ENCODE results near the gene FBXO31.
"Not testable (repeated sequence)": the region's sequence is repeated elsewhere in the genome, so short reads cannot be mapped to it uniquely, and the experiment has no call there.

Gene FBXO31

DNA sequence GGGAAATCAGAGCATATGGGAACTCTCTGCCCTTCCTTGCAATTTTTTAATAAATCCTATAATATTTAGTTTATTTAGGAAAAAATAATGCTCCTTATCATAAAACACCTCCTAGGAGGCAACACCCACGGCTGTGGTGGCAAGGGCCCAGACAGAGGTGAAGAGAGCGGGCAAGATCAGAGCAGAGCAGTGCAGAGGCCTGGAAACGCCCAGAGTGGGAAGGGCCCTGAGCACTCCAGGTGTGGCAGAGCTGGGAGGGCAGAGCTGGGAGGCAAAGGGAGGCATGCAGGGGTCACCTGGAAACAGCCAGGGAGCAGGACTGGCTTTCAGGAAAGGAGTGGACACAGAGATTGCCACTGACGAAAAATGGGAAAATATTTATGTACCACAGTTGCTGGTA is 17.3 kb downstream of the FBXO31 start:
- Mint-ChIP-seq H3K27ac (no peak overlapping the region), H3K36me3 (peaks cover 5% of the 10 kb centered on the region), H3K4me1 (ENCODE audit: low read depth) (peaks cover 45% of the 10 kb centered on the region), H3K4me3 (no peak overlapping the region), H3K27me3 (no peaks in the 10 kb centered on the region), H3K9me3 (ENCODE audit: low read depth) (no peaks in the 10 kb centered on the region)

- H3K4me1 Mint-ChIP-seq (ENCODE audit: low read depth), result peaks cover 42% of the 10 kb centered on the region
- H3K9me3 Mint-ChIP-seq (ENCODE audit: low read depth), result no peaks in the 10 kb centered on the region
- no peaks in the 10 kb centered on the region for H3K27me3 Mint-ChIP-seq
- no peak overlapping the region for H3K4me3 Mint-ChIP-seq
- H3K27ac Mint-ChIP-seq, result no peak overlapping the region
- H3K36me3 Mint-ChIP-seq, result peaks cover 5% of the 10 kb centered on the region
Observed at GRCh38 chr16:87365021-87365713, 18.4 kb downstream of the FBXO31 start.

DNA sequence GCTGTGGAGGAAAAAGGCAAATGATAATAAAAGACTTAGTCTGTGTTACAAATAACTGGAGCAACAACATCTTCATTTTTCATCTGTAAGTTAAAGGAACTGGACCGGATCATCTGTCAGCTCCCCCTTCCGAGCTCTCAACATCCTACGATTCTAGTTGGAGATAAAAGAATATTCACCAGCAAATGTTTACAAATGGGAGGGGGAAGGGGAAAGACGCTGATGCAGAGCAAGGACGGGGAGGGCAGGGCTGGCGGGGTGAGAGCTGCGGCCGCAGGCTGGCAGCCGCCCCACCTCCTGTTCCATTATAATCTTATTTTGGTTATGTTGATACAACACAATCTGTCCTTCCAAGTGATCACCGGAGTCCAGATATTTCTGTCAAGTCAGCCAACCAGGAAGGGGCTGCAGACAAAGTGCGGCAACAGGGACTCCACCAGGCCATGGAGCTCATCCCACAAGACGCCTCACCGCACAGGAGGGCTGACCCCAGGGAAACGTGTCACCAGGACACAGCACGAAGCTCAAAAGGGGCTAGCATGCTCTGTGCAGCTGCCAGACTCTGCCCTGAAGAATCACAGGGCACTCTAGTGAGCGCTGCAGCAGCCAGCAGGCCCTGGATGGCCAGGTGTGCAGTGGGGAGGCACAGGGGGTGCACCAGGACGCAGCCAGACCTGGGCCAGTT is 19.7 kb downstream of the FBXO31 start:
- Mint-ChIP-seq H3K27me3 (no peaks in the 10 kb centered on the region), H3K27ac (no peak overlapping the region), H3K9me3 (ENCODE audit: low read depth) (no peaks in the 10 kb centered on the region), H3K4me1 (ENCODE audit: low read depth) (peaks cover 37% of the 10 kb centered on the region), H3K4me3 (no peak overlapping the region), H3K36me3 (peaks cover 5% of the 10 kb centered on the region)

DNA sequence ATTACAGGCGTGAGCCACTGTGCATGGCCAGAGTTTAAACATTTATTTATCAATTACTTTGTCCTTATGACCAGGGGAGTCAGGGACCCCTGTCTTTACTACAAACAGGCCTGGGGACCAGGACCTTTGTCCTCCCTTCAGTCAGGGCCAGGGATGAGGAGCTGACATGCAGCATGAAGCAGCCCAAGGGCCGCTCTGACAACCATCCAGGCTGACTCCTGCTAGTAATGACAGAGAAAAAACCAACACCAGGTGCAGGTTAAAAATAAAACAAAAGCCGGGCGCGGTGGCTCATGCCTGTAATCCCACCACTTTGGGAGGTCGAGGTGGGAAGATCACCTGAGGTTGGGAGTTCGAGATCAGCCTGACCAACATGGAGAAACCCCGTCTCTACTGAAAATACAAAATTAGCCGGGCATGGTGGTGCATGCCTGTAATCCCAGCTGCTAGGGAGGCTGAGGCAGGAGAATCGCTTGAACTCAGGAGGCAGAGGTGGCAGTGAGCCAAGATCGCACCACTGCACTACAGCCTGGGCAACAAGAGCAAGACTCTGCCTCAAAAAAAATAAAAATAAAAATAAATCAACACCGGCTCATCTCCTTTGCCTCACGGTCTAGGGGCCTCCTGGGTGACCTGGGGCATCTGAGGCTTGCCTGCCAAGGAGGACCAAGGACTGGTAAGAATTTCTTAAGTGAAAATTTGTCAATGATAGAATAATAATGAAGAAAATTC is 20.6 kb downstream of the FBXO31 start:
- not testable (repeated sequence) for H3K9me3 Mint-ChIP-seq (ENCODE audit: low read depth); H3K4me3 Mint-ChIP-seq; H3K36me3 Mint-ChIP-seq; H3K27ac Mint-ChIP-seq; H3K27me3 Mint-ChIP-seq
- H3K4me1 Mint-ChIP-seq (ENCODE audit: low read depth), result peaks cover 29% of the 10 kb centered on the region

- Mint-ChIP-seq H3K4me1 (ENCODE audit: low read depth) (peaks cover 24% of the 10 kb centered on the region), H3K4me3 (no peak overlapping the region), H3K27ac (no peak overlapping the region), H3K27me3 (no peaks in the 10 kb centered on the region), H3K36me3 (peaks cover 5% of the 10 kb centered on the region), H3K9me3 (ENCODE audit: low read depth) (no peaks in the 10 kb centered on the region)
Observed at GRCh38 chr16:87361916-87362619, 21.5 kb downstream of the FBXO31 start.

DNA sequence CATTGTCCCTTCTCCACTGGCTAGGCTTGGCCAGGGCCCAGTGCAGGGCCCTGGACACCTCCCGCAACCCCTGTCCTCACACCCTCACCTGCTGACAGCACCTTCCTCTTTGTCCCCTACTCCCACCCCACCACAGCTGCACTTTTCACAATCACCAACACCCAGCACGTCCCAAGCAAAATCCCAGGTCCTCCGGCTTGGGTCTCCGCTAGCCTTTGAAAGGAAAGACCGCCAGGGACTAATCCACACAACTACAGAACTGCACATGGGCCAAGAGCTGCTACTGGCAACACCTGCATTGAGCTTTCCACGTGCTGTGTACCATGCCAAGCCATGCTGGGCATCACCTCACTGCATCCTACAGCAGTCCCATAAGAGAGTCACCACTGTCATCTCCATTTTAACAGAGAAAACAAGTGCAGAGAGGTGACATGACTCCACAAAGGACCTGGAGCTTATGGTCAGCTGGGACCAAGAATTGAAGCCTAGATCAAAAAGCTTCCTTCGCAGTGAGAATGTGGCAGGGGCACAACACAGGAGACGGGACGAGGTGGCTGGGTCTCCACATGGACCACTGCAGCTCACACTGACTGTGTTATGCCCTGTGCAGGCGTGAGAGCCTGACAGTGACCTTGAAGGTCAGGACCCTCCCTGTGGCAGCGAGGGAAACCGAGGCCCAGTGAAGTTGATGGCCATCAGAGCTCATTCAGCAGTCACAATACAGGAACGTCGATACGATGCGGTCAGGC is 22.5 kb downstream of the FBXO31 start:
- H3K27ac Mint-ChIP-seq, result no peak overlapping the region
- H3K4me1 Mint-ChIP-seq (ENCODE audit: low read depth), result peaks cover 20% of the 10 kb centered on the region
- H3K9me3 Mint-ChIP-seq (ENCODE audit: low read depth), result no peaks in the 10 kb centered on the region
- no peaks in the 10 kb centered on the region for H3K27me3 Mint-ChIP-seq
- no peak overlapping the region for H3K4me3 Mint-ChIP-seq
- peaks cover 5% of the 10 kb centered on the region for H3K36me3 Mint-ChIP-seq

DNA sequence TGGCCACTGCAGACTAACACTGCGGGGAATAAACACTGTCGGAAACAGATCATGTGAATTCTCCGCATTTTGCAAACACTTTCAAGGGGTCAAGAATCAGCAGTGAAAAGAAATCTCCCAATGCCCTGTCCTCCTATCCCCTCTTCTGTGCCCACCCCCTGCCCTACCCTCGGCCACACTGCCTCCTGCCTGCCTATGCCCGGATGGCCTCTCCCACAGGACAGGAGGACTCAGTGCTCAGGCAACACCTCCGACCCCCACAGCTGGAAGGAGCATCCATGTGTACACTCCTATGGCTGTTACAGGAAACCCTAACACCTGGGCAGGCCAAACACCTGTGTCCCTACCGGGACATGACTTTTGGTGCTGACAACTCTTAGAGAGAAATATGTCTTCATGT is 24.5 kb downstream of the FBXO31 start:
- H3K36me3 Mint-ChIP-seq, result peaks cover 5% of the 10 kb centered on the region
- H3K27ac Mint-ChIP-seq, result no peak overlapping the region
- no peaks in the 10 kb centered on the region for H3K27me3 Mint-ChIP-seq
- no peaks in the 10 kb centered on the region for H3K9me3 Mint-ChIP-seq (ENCODE audit: low read depth)
- no peak overlapping the region for H3K4me3 Mint-ChIP-seq
- H3K4me1 Mint-ChIP-seq (ENCODE audit: low read depth), result peaks cover 7% of the 10 kb centered on the region

DNA sequence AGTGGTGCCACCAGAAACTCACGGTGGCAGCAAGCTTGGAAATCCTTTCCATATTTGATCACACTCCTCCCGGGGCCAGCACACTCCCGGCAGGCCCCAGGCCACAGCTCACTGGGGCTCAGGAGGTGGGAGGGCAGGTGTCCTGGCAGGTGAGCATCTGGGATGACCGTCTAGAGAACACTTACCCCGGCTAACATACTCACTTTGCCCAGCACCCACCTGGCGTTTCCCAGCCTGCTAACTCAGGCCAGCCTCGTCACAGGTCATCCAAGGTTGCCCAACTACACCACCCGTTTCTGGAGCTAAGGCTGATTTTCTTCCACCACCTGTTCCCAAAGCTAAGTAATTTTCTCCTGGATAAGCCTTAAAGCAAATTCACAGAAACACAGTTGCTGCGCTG is 24.9 kb downstream of the FBXO31 start:
- H3K36me3 Mint-ChIP-seq, result peaks cover 5% of the 10 kb centered on the region
- no peak overlapping the region for H3K27ac Mint-ChIP-seq
- H3K9me3 Mint-ChIP-seq (ENCODE audit: low read depth), result no peaks in the 10 kb centered on the region
- no peaks in the 10 kb centered on the region for H3K27me3 Mint-ChIP-seq
- H3K4me1 Mint-ChIP-seq (ENCODE audit: low read depth), result peaks cover 5% of the 10 kb centered on the region
- H3K4me3 Mint-ChIP-seq, result no peak overlapping the region

DNA sequence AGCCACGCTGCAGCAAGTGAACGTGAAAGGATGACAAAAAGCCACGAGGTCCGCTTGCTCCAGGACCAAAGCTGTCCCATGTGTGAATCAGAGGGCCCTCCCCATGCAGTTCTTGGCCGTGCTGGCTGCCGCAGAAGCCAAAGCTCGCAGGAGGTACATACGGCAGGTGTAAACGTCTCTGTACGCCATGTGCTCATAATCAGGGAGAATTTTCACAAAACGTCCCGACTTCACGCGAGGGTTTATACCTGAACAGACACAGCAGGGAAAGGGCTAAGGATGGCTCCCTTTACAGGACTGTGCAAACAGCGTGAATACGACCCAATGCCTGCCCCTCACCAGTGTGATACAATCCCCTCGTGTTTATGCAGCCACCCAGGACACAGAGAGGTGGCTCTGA is 25.3 kb downstream of the FBXO31 start:
- peaks cover under 1% of the 10 kb centered on the region for H3K36me3 Mint-ChIP-seq
- H3K4me1 Mint-ChIP-seq (ENCODE audit: low read depth), result peaks cover under 1% of the 10 kb centered on the region
- H3K9me3 Mint-ChIP-seq (ENCODE audit: low read depth), result no peaks in the 10 kb centered on the region
- H3K4me3 Mint-ChIP-seq, result no peak overlapping the region
- H3K27ac Mint-ChIP-seq, result no peak overlapping the region
- no peaks in the 10 kb centered on the region for H3K27me3 Mint-ChIP-seq

DNA sequence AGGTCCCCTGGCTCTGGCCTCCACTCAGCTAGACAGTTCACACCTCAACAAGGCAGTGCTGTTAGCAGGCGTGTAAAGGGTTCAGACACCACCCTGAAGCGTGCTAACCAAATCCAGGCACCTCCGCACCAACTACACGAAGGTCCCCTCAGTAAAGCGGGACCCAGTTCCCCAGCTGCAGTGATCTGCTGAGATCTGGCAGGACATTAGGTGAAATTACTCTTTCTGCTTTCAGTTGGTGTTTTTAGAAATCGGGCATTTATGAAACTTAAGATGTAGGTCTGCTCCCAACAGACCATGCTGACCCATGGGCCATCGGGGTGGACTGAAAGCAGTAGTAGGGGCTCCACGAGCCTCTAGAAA is 27.1 kb downstream of the FBXO31 start:
- no peaks in the 10 kb centered on the region for H3K27me3 Mint-ChIP-seq
- no peaks in the 10 kb centered on the region for H3K9me3 Mint-ChIP-seq (ENCODE audit: low read depth)
- H3K27ac Mint-ChIP-seq, result no peak overlapping the region

DNA sequence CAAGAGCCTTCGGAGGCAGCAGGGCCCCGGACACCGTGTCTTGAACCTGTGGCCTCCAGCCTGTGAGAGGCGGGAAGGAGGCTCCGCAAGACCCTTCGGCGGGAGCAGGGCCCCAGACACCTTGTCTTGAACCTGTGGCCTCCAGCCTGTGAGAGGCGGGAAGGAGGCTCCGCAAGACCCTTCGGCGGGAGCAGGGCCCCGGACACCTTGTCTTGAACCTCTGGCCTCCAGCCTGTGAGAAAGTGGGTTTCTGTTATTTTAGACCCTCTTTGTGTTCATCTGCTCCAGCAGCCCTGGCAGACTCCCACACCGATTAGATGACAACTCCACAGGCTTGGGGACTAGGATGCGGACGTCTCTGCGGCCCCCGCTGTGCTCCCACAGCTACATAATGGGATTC is 30.0 kb downstream of the FBXO31 start:
- no peaks in the 10 kb centered on the region for H3K27me3 Mint-ChIP-seq
- no peaks in the 10 kb centered on the region for H3K9me3 Mint-ChIP-seq (ENCODE audit: low read depth)
- peaks cover 6% of the 10 kb centered on the region for H3K4me1 Mint-ChIP-seq (ENCODE audit: low read depth)
- no peak overlapping the region for H3K4me3 Mint-ChIP-seq
- no peak overlapping the region for H3K27ac Mint-ChIP-seq
- H3K36me3 Mint-ChIP-seq, result no peaks in the 10 kb centered on the region

More for the DNA sequence above, 27.1 kb downstream of the FBXO31 start:
- H3K36me3 Mint-ChIP-seq, result no peaks in the 10 kb centered on the region
- no peaks in the 10 kb centered on the region for H3K4me1 Mint-ChIP-seq (ENCODE audit: low read depth)
- no peak overlapping the region for H3K4me3 Mint-ChIP-seq

DNA sequence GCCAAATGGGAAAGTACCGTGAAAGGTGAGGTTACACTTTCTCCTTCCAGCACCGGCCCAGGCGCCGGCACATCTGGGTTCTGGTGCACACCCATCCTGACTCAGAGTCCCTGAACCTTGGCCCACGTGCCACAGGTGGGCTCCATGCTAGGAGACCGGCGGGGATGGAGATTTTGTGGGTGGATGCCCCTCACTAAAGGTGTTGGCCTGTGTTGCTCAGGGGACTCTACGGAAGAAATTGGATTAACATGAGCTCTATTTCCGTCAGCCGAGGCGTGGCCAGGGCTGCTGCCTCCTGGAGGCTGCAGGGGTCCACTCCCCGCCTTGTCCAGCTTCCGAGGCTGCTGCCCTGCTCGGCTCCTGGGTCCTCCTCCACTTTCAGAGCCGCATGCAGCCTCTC is 30.8 kb downstream of the FBXO31 start:
- Mint-ChIP-seq H3K4me3 (no peak overlapping the region), H3K27me3 (no peaks in the 10 kb centered on the region), H3K36me3 (no peaks in the 10 kb centered on the region), H3K4me1 (ENCODE audit: low read depth) (peaks cover 6% of the 10 kb centered on the region), H3K9me3 (ENCODE audit: low read depth) (no peaks in the 10 kb centered on the region), H3K27ac (no peak overlapping the region)

- H3K9me3 Mint-ChIP-seq (ENCODE audit: low read depth), result no peaks in the 10 kb centered on the region
Observed at GRCh38 chr16:87351320-87351698, 32.3 kb downstream of the FBXO31 start.

GRCh38 chr16:87350681-87351319 is 32.8 kb downstream of the FBXO31 start:
- Mint-ChIP-seq H3K4me1 (ENCODE audit: low read depth) (peaks cover 7% of the 10 kb centered on the region), H3K9me3 (ENCODE audit: low read depth) (no peaks in the 10 kb centered on the region), H3K27me3 (no peaks in the 10 kb centered on the region), H3K36me3 (no peaks in the 10 kb centered on the region), H3K27ac (peak overlapping the region; percentile 34), H3K4me3 (no peak overlapping the region)

More at GRCh38 chr16:87351320-87351698, 32.3 kb downstream of the FBXO31 start:
- no peak overlapping the region for H3K27ac Mint-ChIP-seq
- peaks cover 6% of the 10 kb centered on the region for H3K4me1 Mint-ChIP-seq (ENCODE audit: low read depth)
- H3K27me3 Mint-ChIP-seq, result no peaks in the 10 kb centered on the region
- H3K36me3 Mint-ChIP-seq, result no peaks in the 10 kb centered on the region
- no peak overlapping the region for H3K4me3 Mint-ChIP-seq
